Measurements from ENCODE around the gene FBXL19. TPM values are rescaled to one million over a fixed set of nuclear protein-coding genes. Genes with fewer than 3 reads are reported as not detected.

The FBXL19 gene
- polyA plus RNA-seq, 1 of the 3 experiments (the other 2 are of a cell fraction), result 20.6 TPM

DNA sequence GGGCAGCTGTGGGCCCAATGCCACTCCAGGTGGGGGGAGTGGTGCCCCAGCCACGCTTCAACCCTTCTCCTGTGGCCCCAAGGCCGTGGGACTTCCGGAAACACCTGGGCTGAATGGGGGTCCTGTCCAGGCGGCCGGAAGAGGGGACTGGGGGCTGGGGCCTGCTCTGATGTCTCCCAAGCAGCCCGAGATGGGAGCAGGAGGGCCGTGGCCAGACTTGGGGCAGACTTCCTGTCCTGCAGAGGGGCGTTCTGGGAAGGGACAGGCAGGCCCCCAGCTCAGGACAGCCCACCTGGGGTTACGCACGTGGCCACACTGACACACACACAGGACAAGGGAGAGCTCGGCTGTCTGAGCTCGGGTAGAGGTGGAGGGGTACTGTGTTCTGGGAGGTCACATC, 66.7 kb downstream of the FBXL19 start:
- Histone ChIP-seq H3K4me2 (no peak overlapping the region), H3K4me1 (ENCODE audit: control insufficient read depth in 1 of 2, insufficient read depth in 2 of 2, low read depth in 1 of 2, low read length in 1 of 2) (peaks cover 5 to 12% of the 10 kb centered on the region in 2 experiments; a peak in 2 of 4 replicates), H3F3A (replicated peaks; ENCODE audit: insufficient read depth) (no peaks in the 10 kb centered on the region), H3K9me3 (no peaks in the 10 kb centered on the region), H4K20me1 (ENCODE audit: insufficient read depth) (no peaks in the 10 kb centered on the region), H3K4me3 (ENCODE audit: low read depth in 2 of 2, low read length in 1 of 2) (no peak overlapping the region), H3K79me2 (ENCODE audit: insufficient read depth) (no peaks in the 10 kb centered on the region), H3K36me3 (replicated peaks in 1 of 2; ENCODE audit: control insufficient read depth in 1 of 2, insufficient read depth in 2 of 2, low read length in 1 of 2) (peaks cover 0 to 3% of the 10 kb centered on the region in 2 experiments), H3K27me3 (ENCODE audit: insufficient read depth) (no peaks in the 10 kb centered on the region), H3K9ac (no peak overlapping the region), H3K9me2 (no peaks in the 10 kb centered on the region), H2AFZ (ENCODE audit: low read depth) (no peak overlapping the region), H3K27ac (ENCODE audit: low read depth in 2 of 2, low read length in 1 of 2) (no peak overlapping the region)
- ChIA-PET POLR2A (no interaction called here), CTCF (interaction anchor here (1.0 kb wide), 1 partner anchor 152 kb away, joined by 3 read pairs; no protein-coding TSS in a partner anchor)
- DNase-seq, result no peak
- WGBS (ENCODE audit: low lambda C conversion rate), result 75% methylated on average over 7 of the region's 12 CpGs
- TF ChIP-seq FOSL2 (IDR thresholded peaks at IDR 0.05; ENCODE audit: borderline replicate concordance, low read depth) (no peak), EP300 (IDR thresholded peaks at IDR 0.05; ENCODE audit: borderline replicate concordance in 1 of 2, low read depth in 1 of 2, low read length in 1 of 2) (no peak), JUND (IDR thresholded peaks at IDR 0.05) (no peak), TCF12 (IDR thresholded peaks at IDR 0.05) (no peak), SIN3A (IDR thresholded peaks at IDR 0.05; ENCODE audit: borderline replicate concordance, low read depth, low read length) (no peak)

DNA sequence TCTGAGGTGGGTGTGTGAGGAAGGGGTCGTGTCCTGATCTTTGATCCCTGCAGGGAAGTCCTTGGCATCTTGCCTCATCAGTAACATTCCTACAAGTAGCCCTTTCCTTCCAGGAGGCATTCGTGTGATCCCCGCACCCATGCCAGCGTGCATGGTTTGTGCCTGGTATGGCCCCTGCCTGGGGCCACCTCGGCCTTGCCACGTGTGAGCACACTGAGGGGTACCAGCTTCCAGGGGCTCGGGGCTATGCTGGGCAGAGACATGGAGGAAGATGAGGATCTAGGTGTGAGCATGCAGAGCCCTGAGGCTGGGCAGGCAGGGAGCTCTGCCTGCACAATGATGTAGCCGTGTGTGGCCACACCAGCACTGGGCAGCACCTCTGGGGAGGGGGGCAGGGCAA, 67.7 kb downstream of the FBXL19 start:
- H2AFZ ChIP-seq (ENCODE audit: low read depth), result no peak overlapping the region
- H3K4me3 ChIP-seq (ENCODE audit: low read depth in 2 of 2, low read length in 1 of 2), result no peak overlapping the region
- no peaks in the 10 kb centered on the region for H3K79me2 ChIP-seq (ENCODE audit: insufficient read depth)
- no peaks in the 10 kb centered on the region for H3K27me3 ChIP-seq (ENCODE audit: insufficient read depth)
- no peaks in the 10 kb centered on the region for H4K20me1 ChIP-seq (ENCODE audit: insufficient read depth)
- CTCF ChIA-PET, result no interaction called here
- 71% methylated on average over 4 of the region's 8 CpGs for WGBS (ENCODE audit: low lambda C conversion rate)
- no peaks in the 10 kb centered on the region for H3F3A ChIP-seq (replicated peaks; ENCODE audit: insufficient read depth)
- no peak overlapping the region for H3K9ac ChIP-seq
- POLR2A ChIA-PET, result no interaction called here
- H3K4me1 ChIP-seq (ENCODE audit: control insufficient read depth in 1 of 2, insufficient read depth in 2 of 2, low read depth in 1 of 2, low read length in 1 of 2), result peaks cover 0 to 5% of the 10 kb centered on the region in 2 experiments; a peak in 1 of 4 replicates
- no peak overlapping the region for H3K27ac ChIP-seq (ENCODE audit: low read depth in 2 of 2, low read length in 1 of 2)
- no peak for DNase-seq
- peaks cover 0 to 3% of the 10 kb centered on the region in 2 experiments for H3K36me3 ChIP-seq (replicated peaks in 1 of 2; ENCODE audit: control insufficient read depth in 1 of 2, insufficient read depth in 2 of 2, low read length in 1 of 2)
- no peaks in the 10 kb centered on the region for H3K9me2 ChIP-seq
- no peaks in the 10 kb centered on the region for H3K9me3 ChIP-seq
- no peak overlapping the region for H3K4me2 ChIP-seq
- TF ChIP-seq, protein P1, sequence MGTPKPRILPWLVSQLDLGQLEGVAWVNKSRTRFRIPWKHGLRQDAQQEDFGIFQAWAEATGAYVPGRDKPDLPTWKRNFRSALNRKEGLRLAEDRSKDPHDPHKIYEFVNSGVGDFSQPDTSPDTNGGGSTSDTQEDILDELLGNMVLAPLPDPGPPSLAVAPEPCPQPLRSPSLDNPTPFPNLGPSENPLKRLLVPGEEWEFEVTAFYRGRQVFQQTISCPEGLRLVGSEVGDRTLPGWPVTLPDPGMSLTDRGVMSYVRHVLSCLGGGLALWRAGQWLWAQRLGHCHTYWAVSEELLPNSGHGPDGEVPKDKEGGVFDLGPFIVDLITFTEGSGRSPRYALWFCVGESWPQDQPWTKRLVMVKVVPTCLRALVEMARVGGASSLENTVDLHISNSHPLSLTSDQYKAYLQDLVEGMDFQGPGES (IDR thresholded peaks at IDR 0.05; ENCODE audit: low read depth, low read length), result no peak
- no peak for TF ChIP-seq YY1 (IDR thresholded peaks at IDR 0.05; ENCODE audit: low read depth)
- no peak for TF ChIP-seq RFX5 (IDR thresholded peaks at IDR 0.05; ENCODE audit: low read length)
- TF ChIP-seq TAF1 (IDR thresholded peaks at IDR 0.05; ENCODE audit: borderline replicate concordance, low read depth, low read length), result no peak
- TF ChIP-seq GATA2 (CRISPR knock-in tag; IDR thresholded peaks at IDR 0.05), result no peak
- no peak for TF ChIP-seq RXRA (IDR thresholded peaks at IDR 0.05; ENCODE audit: borderline replicate concordance, low read depth)
- TF ChIP-seq, protein P2, sequence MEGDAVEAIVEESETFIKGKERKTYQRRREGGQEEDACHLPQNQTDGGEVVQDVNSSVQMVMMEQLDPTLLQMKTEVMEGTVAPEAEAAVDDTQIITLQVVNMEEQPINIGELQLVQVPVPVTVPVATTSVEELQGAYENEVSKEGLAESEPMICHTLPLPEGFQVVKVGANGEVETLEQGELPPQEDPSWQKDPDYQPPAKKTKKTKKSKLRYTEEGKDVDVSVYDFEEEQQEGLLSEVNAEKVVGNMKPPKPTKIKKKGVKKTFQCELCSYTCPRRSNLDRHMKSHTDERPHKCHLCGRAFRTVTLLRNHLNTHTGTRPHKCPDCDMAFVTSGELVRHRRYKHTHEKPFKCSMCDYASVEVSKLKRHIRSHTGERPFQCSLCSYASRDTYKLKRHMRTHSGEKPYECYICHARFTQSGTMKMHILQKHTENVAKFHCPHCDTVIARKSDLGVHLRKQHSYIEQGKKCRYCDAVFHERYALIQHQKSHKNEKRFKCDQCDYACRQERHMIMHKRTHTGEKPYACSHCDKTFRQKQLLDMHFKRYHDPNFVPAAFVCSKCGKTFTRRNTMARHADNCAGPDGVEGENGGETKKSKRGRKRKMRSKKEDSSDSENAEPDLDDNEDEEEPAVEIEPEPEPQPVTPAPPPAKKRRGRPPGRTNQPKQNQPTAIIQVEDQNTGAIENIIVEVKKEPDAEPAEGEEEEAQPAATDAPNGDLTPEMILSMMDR (IDR thresholded peaks at IDR 0.05), result no peak
- TF ChIP-seq MXI1 (IDR thresholded peaks at IDR 0.05; ENCODE audit: low read depth, low read length), result no peak
- TF ChIP-seq TEAD4 (IDR thresholded peaks at IDR 0.05; ENCODE audit: borderline replicate concordance, insufficient read depth), result no peak
- no peak for TF ChIP-seq RAD21 (IDR thresholded peaks at IDR 0.05; ENCODE audit: low read length)
- TF ChIP-seq, protein P3, sequence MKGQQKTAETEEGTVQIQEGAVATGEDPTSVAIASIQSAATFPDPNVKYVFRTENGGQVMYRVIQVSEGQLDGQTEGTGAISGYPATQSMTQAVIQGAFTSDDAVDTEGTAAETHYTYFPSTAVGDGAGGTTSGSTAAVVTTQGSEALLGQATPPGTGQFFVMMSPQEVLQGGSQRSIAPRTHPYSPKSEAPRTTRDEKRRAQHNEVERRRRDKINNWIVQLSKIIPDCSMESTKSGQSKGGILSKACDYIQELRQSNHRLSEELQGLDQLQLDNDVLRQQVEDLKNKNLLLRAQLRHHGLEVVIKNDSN (IDR thresholded peaks at IDR 0.05; ENCODE audit: borderline replicate concordance, low read depth), result no peak
- no peak for TF ChIP-seq POLR2AphosphoS5 (IDR thresholded peaks at IDR 0.05; ENCODE audit: low read depth, low read length)
- TF ChIP-seq EP300 (IDR thresholded peaks at IDR 0.05; ENCODE audit: borderline replicate concordance in 1 of 2, low read depth in 1 of 2, low read length in 1 of 2), result no peak
- TF ChIP-seq NRF1 (IDR thresholded peaks at IDR 0.05; ENCODE audit: low read depth, low read length), result no peak
- TF ChIP-seq JUND (IDR thresholded peaks at IDR 0.05), result no peak
- no peak for TF ChIP-seq SIN3A (IDR thresholded peaks at IDR 0.05; ENCODE audit: borderline replicate concordance, low read depth, low read length)
- TF ChIP-seq CHD2 (IDR thresholded peaks at IDR 0.05; ENCODE audit: low read length, partially characterized antibody), result no peak
- TF ChIP-seq RCOR1 (IDR thresholded peaks at IDR 0.05; ENCODE audit: low read length), result no peak
- TF ChIP-seq, protein P4, sequence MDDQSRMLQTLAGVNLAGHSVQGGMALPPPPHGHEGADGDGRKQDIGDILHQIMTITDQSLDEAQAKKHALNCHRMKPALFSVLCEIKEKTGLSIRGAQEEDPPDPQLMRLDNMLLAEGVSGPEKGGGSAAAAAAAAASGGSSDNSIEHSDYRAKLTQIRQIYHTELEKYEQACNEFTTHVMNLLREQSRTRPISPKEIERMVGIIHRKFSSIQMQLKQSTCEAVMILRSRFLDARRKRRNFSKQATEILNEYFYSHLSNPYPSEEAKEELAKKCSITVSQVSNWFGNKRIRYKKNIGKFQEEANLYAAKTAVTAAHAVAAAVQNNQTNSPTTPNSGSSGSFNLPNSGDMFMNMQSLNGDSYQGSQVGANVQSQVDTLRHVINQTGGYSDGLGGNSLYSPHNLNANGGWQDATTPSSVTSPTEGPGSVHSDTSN (IDR thresholded peaks at IDR 0.05), result no peak
- TF ChIP-seq FOXM1 (IDR thresholded peaks at IDR 0.05; ENCODE audit: low read depth), result no peak
